Activated T-cell treated with anti-CD3 and anti-CD28 coated beads, Interleukin-2, amount 50 U/mL, for 24 hours (primary cell): ENCODE results near the gene TOM1.

Experiments used
- DNase-seq: peaks from one replicate; pipeline ENCODE4 v3.0.0-alpha.2; 2020
- H3K27ac Mint-ChIP-seq: 2 replicates; pipeline ENCODE4 v1.8.0; 2020; ENCODE audit warnings: mild to moderate bottlenecking, mixed read lengths
- H3K27me3 Mint-ChIP-seq: 2 replicates; pipeline ENCODE4 v1.8.0; 2020; ENCODE audit warnings: mixed read lengths
- H3K36me3 Mint-ChIP-seq: 2 replicates; pipeline ENCODE4 v1.8.0; 2020; ENCODE audit warnings: low read depth, mixed read lengths
- H3K4me1 Mint-ChIP-seq: 2 replicates; pipeline ENCODE4 v1.8.0; 2020; ENCODE audit warnings: low read depth, mixed read lengths
- H3K4me3 Mint-ChIP-seq: 2 replicates; pipeline ENCODE4 v1.8.0; 2020; ENCODE audit warnings: mild to moderate bottlenecking, moderate library complexity, mixed read lengths
- H3K9me3 Mint-ChIP-seq: 2 replicates; pipeline ENCODE4 v1.8.0; 2020; ENCODE audit warnings: mixed read lengths

Gene TOM1

DNA sequence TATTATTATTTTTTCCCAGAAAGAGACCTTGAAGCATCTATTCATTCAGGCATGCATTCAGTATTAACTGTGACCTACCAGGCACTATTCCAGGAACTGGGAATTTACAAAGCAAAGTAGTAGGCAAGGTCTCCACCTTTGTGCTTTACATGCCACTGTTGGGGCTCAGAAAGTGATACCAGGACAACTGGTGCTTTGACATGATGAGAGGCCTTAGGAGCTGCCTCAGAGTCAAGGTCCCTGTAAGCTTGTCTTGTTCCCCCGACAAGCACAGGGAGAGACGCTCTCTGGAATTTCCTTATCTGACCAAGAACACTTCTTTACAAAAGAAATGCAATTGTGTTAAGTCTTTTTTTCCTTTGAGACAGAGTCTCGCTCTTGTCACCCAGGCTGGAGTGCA is 78.9 kb downstream of the TOM1 start:
- Mint-ChIP-seq H3K4me3 (no peak overlapping the region), H3K27ac (no peak overlapping the region), H3K4me1 (peaks cover 23% of the 10 kb centered on the region), H3K27me3 (peaks cover 34% of the 10 kb centered on the region), H3K36me3 (no peaks in the 10 kb centered on the region), H3K9me3 (no peaks in the 10 kb centered on the region)
- DNase-seq = no peak

- H3K4me3 Mint-ChIP-seq = no peak overlapping the region
- peaks cover 42% of the 10 kb centered on the region for H3K27me3 Mint-ChIP-seq
- H3K9me3 Mint-ChIP-seq = no peaks in the 10 kb centered on the region
- DNase-seq = no peak
- H3K4me1 Mint-ChIP-seq = peaks cover 23% of the 10 kb centered on the region
- no peaks in the 10 kb centered on the region for H3K36me3 Mint-ChIP-seq
- no peak overlapping the region for H3K27ac Mint-ChIP-seq
These were observed 79.7 kb downstream of the TOM1 start for GRCh38 chr22:35379146-35379993.

DNA sequence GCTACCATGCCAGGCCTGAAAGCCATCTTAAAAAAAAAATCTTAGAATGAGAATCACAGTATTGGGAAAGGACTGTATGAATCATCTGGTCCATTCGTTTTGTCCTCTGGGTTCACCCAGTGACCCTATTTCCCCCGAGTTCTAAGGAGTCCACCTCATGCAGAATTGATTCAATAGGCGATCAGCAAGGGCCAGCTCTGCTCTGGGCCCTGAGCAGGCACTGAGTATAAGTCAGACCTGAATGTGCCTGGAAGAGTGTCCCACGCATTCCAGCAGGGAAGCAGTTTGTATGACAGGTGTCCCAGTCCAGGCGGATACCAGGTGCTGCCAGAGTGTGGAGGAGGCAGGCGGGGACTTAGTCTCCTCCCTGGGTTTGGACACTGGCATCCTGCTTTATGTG is 80.3 kb downstream of the TOM1 start:
- Mint-ChIP-seq H3K9me3 (no peaks in the 10 kb centered on the region), H3K4me1 (peaks cover 23% of the 10 kb centered on the region), H3K27ac (no peak overlapping the region), H3K36me3 (no peaks in the 10 kb centered on the region), H3K4me3 (no peak overlapping the region), H3K27me3 (peaks cover 48% of the 10 kb centered on the region)
- DNase-seq = no peak

GRCh38 chr22:35380537-35381423 is 81.1 kb downstream of the TOM1 start, which contains the start of gene HMOX1:
Gene HMOX1, plus strand, starts transcription at chr22:35381096. Its CDS starts 78 bp downstream, at chr22:35381174.
- Mint-ChIP-seq H3K27me3 (peaks cover 51% of the 10 kb centered on the region), H3K4me3 (peak within 1 kb of the TSS; percentile 45), H3K9me3 (no peaks in the 10 kb centered on the region), H3K4me1 (peaks cover 23% of the 10 kb centered on the region), H3K36me3 (no peaks in the 10 kb centered on the region), H3K27ac (no peak within 1 kb of the TSS)
- DNase-seq = peak; percentile 69

DNA sequence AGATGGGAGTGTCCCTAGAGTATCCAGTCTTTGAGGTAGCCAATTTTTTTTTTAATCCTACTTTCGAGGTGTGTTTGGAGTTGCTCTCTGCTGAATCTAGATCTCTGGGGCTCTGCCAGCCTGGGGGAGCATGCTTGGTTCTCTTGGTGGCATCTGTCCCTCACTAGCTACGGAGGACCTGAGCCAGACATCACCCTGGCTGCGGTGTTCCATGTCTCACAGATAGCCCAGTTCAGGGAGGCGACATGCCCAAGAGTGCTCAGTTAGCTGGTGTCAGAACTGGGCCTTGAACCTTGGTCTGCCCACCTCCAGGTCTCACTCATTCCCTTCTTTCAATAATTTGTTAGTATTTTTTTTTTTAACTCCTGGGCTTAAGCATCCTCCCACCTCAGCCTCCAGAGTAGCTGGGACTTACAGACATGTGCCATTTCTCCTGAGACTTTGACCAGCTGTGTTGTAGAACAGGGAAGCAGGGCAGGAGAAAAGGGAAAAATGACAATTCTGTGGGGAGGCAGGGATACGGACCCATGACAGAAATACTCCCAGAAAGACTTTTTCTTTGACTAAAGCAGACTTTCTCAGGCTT is 81.8 kb downstream of the TOM1 start:
- Mint-ChIP-seq H3K27me3 (peaks cover 54% of the 10 kb centered on the region), H3K27ac (no peak overlapping the region), H3K9me3 (no peaks in the 10 kb centered on the region), H3K4me1 (peaks cover 22% of the 10 kb centered on the region), H3K4me3 (peak overlapping the region; percentile 45), H3K36me3 (no peaks in the 10 kb centered on the region)
- DNase-seq = no peak

- H3K4me3 Mint-ChIP-seq = no peak overlapping the region
- H3K9me3 Mint-ChIP-seq = no peaks in the 10 kb centered on the region
- no peak overlapping the region for H3K27ac Mint-ChIP-seq
- H3K36me3 Mint-ChIP-seq = no peaks in the 10 kb centered on the region
- H3K27me3 Mint-ChIP-seq = peaks cover 65% of the 10 kb centered on the region
- DNase-seq = no peak
- peaks cover 10% of the 10 kb centered on the region for H3K4me1 Mint-ChIP-seq
These were observed 84.0 kb downstream of the TOM1 start for GRCh38 chr22:35383679-35384071.

DNA sequence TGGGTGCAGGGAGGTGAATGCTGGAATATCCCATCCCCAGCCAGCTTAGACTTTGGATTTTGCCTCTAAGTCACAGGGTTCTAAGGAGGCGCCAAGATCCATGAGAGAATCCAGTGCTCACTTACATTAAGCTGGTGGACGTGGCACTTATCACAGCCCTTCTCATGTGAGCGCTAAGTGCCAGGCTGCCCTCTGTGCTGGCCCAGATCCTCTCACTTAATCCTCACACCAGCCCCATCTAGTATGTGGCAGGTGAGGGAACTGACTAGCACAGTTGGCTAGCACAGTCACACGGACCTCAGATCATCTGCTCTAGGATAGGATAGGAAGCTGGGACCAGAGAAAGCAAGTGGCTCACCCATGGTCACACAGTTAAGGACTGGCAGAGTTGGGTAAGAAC is 84.8 kb downstream of the TOM1 start:
- H3K4me3 Mint-ChIP-seq = no peak overlapping the region
- DNase-seq = no peak
- H3K27me3 Mint-ChIP-seq = peaks cover 68% of the 10 kb centered on the region
- H3K9me3 Mint-ChIP-seq = no peaks in the 10 kb centered on the region
- H3K36me3 Mint-ChIP-seq = no peaks in the 10 kb centered on the region
- H3K4me1 Mint-ChIP-seq = peaks cover 10% of the 10 kb centered on the region
- no peak overlapping the region for H3K27ac Mint-ChIP-seq

DNA sequence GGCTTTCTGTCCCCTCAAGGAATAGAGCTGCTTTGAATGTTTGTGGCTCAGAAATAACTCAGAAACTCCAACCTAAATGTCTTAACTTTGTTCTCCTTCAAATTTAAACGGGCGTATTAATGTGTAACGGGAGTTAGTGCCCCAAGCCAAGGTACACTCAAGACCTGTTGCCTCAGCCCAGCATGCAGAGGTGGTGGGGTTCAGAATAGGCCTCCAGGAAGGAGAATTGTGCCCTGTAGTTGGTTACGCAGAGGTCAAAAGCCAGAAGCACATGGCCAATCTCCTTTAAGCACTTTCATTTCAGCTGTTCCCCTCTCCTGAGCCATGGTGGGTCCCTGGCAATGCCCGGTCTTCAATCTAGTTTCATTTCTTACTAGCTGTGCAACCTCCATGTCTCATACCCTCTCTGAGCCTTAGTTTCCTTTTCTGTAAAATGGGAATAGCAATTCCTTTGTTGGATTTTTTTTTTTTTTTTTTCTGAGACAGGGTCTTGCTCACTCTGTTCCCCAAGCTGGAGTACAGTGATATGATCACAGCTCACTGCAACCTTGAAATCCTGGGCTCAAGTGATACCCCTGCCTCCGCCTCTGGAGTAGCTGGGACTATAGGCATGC is 85.4 kb downstream of the TOM1 start:
- DNase-seq = no peak
- H3K27ac Mint-ChIP-seq = no peak overlapping the region
- H3K36me3 Mint-ChIP-seq = no peaks in the 10 kb centered on the region
- H3K9me3 Mint-ChIP-seq = no peaks in the 10 kb centered on the region
- peaks cover 65% of the 10 kb centered on the region for H3K27me3 Mint-ChIP-seq
- H3K4me1 Mint-ChIP-seq = peaks cover 10% of the 10 kb centered on the region
- no peak overlapping the region for H3K4me3 Mint-ChIP-seq

DNA sequence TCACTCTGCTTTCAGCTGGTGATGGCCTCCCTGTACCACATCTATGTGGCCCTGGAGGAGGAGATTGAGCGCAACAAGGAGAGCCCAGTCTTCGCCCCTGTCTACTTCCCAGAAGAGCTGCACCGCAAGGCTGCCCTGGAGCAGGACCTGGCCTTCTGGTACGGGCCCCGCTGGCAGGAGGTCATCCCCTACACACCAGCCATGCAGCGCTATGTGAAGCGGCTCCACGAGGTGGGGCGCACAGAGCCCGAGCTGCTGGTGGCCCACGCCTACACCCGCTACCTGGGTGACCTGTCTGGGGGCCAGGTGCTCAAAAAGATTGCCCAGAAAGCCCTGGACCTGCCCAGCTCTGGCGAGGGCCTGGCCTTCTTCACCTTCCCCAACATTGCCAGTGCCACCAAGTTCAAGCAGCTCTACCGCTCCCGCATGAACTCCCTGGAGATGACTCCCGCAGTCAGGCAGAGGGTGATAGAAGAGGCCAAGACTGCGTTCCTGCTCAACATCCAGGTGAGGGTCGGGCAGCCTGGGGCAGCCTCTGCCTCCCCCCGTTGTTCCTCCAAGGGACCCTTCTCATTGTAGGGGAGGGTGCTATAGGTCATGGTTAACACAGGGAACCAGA is 87.1 kb downstream of the TOM1 start:
- no peaks in the 10 kb centered on the region for H3K36me3 Mint-ChIP-seq
- DNase-seq = no peak
- peaks cover 50% of the 10 kb centered on the region for H3K27me3 Mint-ChIP-seq
- no peaks in the 10 kb centered on the region for H3K9me3 Mint-ChIP-seq
- no peak overlapping the region for H3K4me3 Mint-ChIP-seq
- peaks cover under 1% of the 10 kb centered on the region for H3K4me1 Mint-ChIP-seq
- no peak overlapping the region for H3K27ac Mint-ChIP-seq

- DNase-seq = no peak
- Mint-ChIP-seq H3K27ac (no peak overlapping the region), H3K27me3 (peaks cover 17% of the 10 kb centered on the region), H3K36me3 (no peaks in the 10 kb centered on the region), H3K4me3 (no peak overlapping the region), H3K9me3 (no peaks in the 10 kb centered on the region), H3K4me1 (no peaks in the 10 kb centered on the region)
These were observed 91.2 kb downstream of the TOM1 start for GRCh38 chr22:35390933-35391332.

GRCh38 chr22:35392357-35392756 is 92.7 kb downstream of the TOM1 start:
- Mint-ChIP-seq H3K4me1 (no peaks in the 10 kb centered on the region), H3K4me3 (no peak overlapping the region), H3K27me3 (peaks cover 7% of the 10 kb centered on the region), H3K36me3 (no peaks in the 10 kb centered on the region), H3K27ac (no peak overlapping the region), H3K9me3 (no peaks in the 10 kb centered on the region)
- DNase-seq = no peak

GRCh38 chr22:35393116-35394010 is 93.7 kb downstream of the TOM1 start:
- H3K4me3 Mint-ChIP-seq = no peak overlapping the region
- no peaks in the 10 kb centered on the region for H3K36me3 Mint-ChIP-seq
- no peaks in the 10 kb centered on the region for H3K4me1 Mint-ChIP-seq
- peaks cover 4% of the 10 kb centered on the region for H3K27me3 Mint-ChIP-seq
- H3K27ac Mint-ChIP-seq = no peak overlapping the region
- H3K9me3 Mint-ChIP-seq = no peaks in the 10 kb centered on the region
- no peak for DNase-seq

GRCh38 chr22:35394011-35394312 is 94.3 kb downstream of the TOM1 start:
- Mint-ChIP-seq H3K27me3 (peaks cover under 1% of the 10 kb centered on the region), H3K36me3 (peaks cover 3% of the 10 kb centered on the region), H3K4me3 (no peak overlapping the region), H3K27ac (no peak overlapping the region), H3K9me3 (no peaks in the 10 kb centered on the region), H3K4me1 (peaks cover 2% of the 10 kb centered on the region)
- no peak for DNase-seq
